Measurements from ENCODE around the gene PLOD1. TPM values are rescaled to one million over a fixed set of nuclear protein-coding genes. Genes with fewer than 3 reads are reported as not detected.

PLOD1 gene
- total RNA-seq, 1 experiment from 2014 or later = 35.9 TPM

DNA sequence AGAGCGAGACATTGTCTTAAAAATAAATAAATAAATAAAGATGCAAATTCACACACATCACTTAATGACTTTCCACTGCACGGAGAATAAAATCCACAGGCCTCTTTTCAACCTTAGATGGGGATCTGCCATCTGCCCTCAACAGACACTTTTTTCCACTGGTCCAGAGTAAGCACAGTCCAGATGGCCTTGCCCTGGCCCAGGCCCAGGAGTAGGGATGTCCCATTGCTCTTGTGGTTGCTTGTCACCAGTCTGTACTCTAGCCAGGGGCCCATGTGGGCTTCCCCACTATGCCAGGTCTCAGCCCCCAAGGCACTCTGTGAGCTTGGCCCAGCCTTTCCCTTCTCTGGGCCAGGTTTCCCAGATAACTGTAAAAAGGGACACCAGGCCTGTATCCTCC lies 17.4 kb downstream of the PLOD1 start:
- DNase-seq = no peak
- Histone ChIP-seq H3K36me3 (ENCODE audit: insufficient read depth, low read length) (peaks cover 19% of the 10 kb centered on the region), H3K4me2 (ENCODE audit: low read depth, low read length, poor library complexity, severe bottlenecking) (no peak overlapping the region), H3K9me3 (ENCODE audit: low read length) (peaks cover 2% of the 10 kb centered on the region; the same call in 1 of the 2 replicates), H3K79me2 (ENCODE audit: low read length) (no peaks in the 10 kb centered on the region), H4K20me1 (ENCODE audit: insufficient read depth, low read depth, low read length) (no peaks in the 10 kb centered on the region), H2AFZ (ENCODE audit: low read length) (no peak overlapping the region), H3K9me2 (replicated peaks; ENCODE audit: insufficient read depth, low read length) (no peaks in the 10 kb centered on the region), H3K27ac (ENCODE audit: low read length) (no peak overlapping the region), H3K4me3 (ENCODE audit: low read length) (no peak overlapping the region), H3K4me1 (ENCODE audit: low read length) (no peaks in the 10 kb centered on the region), H3K9ac (ENCODE audit: low read length) (no peak overlapping the region), H3K27me3 (ENCODE audit: low read length) (no peaks in the 10 kb centered on the region)

DNA sequence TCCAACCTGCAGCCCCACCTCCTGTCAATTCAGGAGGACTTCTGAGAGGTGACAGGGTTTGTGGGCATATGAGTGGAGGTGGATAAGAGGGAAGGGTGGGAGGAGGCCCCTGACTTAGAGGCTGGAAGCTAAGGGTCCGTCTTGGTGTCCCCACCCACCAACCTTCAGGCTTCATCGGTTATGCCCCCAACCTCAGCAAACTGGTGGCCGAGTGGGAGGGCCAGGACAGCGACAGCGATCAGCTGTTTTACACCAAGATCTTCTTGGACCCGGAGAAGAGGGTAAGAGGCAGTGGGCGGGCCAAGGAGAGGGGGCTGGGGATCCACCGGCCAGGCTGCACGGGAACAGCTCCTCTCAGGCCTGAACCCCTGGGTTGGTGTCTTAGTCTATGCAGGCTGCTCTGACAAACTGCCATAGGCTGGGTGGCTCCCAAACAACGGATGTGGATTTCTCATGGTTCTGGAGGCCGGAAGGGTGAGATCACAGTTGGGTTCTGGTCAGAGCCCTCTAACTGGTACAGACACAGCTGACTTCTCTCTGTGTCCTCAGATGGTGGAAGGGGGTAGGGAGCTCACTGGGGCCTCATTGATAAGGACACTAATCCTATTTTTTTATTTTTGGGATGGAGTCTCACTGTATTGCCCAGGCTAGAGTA lies 18.1 kb downstream of the PLOD1 start:
- H3K4me3 ChIP-seq (ENCODE audit: low read length) = no peak overlapping the region
- peaks cover 17% of the 10 kb centered on the region for H3K36me3 ChIP-seq (ENCODE audit: insufficient read depth, low read length)
- H3K9ac ChIP-seq (ENCODE audit: low read length) = no peak overlapping the region
- H3K9me2 ChIP-seq (replicated peaks; ENCODE audit: insufficient read depth, low read length) = no peaks in the 10 kb centered on the region
- DNase-seq = no peak
- no peaks in the 10 kb centered on the region for H3K27me3 ChIP-seq (ENCODE audit: low read length)
- H3K9me3 ChIP-seq (ENCODE audit: low read length) = peaks cover 2% of the 10 kb centered on the region; the same call in 1 of the 2 replicates
- no peak overlapping the region for H3K4me2 ChIP-seq (ENCODE audit: low read depth, low read length, poor library complexity, severe bottlenecking)
- no peak overlapping the region for H2AFZ ChIP-seq (ENCODE audit: low read length)
- H4K20me1 ChIP-seq (ENCODE audit: insufficient read depth, low read depth, low read length) = no peaks in the 10 kb centered on the region
- H3K27ac ChIP-seq (ENCODE audit: low read length) = no peak overlapping the region
- no peaks in the 10 kb centered on the region for H3K79me2 ChIP-seq (ENCODE audit: low read length)
- H3K4me1 ChIP-seq (ENCODE audit: low read length) = no peaks in the 10 kb centered on the region

DNA sequence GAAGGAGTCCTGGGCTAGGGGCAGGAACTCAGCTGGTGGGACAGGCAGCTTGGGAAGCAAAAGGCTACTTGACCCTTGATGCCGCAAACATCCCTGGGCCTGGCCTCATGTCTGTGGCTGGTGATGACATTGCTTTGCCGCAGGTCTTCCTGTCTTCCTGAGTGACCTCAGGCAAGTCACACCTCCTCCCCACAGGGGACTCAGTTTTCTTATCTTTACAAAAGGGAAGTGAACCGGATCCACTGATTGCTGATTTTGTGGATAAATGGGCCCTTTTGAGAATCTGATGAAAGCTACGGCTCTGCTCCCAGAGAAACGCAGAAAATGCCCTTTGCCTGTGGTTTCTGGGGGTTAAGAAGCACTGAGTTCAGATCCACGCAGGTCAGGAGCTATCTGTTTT lies 20.7 kb downstream of the PLOD1 start:
- Histone ChIP-seq H3K4me2 (ENCODE audit: low read depth, low read length, poor library complexity, severe bottlenecking) (no peak overlapping the region), H3K27ac (ENCODE audit: low read length) (no peak overlapping the region), H3K4me1 (ENCODE audit: low read length) (no peaks in the 10 kb centered on the region; the same call in 1 of the 2 replicates), H3K9me2 (replicated peaks; ENCODE audit: insufficient read depth, low read length) (no peaks in the 10 kb centered on the region), H3K9me3 (ENCODE audit: low read length) (no peaks in the 10 kb centered on the region), H4K20me1 (ENCODE audit: insufficient read depth, low read depth, low read length) (no peaks in the 10 kb centered on the region), H3K27me3 (ENCODE audit: low read length) (no peaks in the 10 kb centered on the region), H3K36me3 (ENCODE audit: insufficient read depth, low read length) (0 out of 2 replicates have a peak, but pooled peaks cover 4% of the 10 kb centered on the region), H3K9ac (ENCODE audit: low read length) (no peak overlapping the region), H2AFZ (ENCODE audit: low read length) (no peak overlapping the region), H3K4me3 (ENCODE audit: low read length) (no peak overlapping the region), H3K79me2 (ENCODE audit: low read length) (no peaks in the 10 kb centered on the region)
- no peak for DNase-seq

DNA sequence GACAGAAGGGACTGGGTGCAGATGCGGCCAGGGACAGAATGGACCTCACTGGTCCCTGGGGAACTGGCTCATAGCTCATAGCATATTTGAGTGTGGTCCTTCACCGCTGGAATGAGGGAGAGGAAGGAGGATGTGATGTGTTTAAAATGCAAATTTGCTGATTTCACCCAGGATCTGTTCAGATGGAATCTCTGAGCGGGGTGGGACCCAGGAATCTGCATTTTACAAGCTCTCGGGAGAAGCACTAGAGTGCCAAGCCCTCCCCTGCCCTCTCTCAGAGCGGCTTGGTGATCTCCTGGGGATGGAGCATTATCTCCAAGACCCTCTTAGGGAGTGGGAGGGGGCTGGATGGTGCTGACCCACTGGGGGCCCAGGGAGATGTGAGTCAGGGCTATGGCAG lies 22.9 kb downstream of the PLOD1 start:
- Histone ChIP-seq H3K4me3 (ENCODE audit: low read length) (no peak overlapping the region), H2AFZ (ENCODE audit: low read length) (no peak overlapping the region), H3K27ac (ENCODE audit: low read length) (no peak overlapping the region), H3K9me2 (replicated peaks; ENCODE audit: insufficient read depth, low read length) (no peaks in the 10 kb centered on the region), H3K79me2 (ENCODE audit: low read length) (no peaks in the 10 kb centered on the region), H3K9me3 (ENCODE audit: low read length) (no peaks in the 10 kb centered on the region), H3K9ac (ENCODE audit: low read length) (no peak overlapping the region), H3K27me3 (ENCODE audit: low read length) (no peaks in the 10 kb centered on the region), H3K36me3 (ENCODE audit: insufficient read depth, low read length) (0 out of 2 replicates have a peak, but pooled peaks cover 4% of the 10 kb centered on the region), H4K20me1 (ENCODE audit: insufficient read depth, low read depth, low read length) (no peaks in the 10 kb centered on the region), H3K4me2 (ENCODE audit: low read depth, low read length, poor library complexity, severe bottlenecking) (no peak overlapping the region), H3K4me1 (ENCODE audit: low read length) (peaks cover 3% of the 10 kb centered on the region; the same call in 1 of the 2 replicates)
- no peak for DNase-seq

DNA sequence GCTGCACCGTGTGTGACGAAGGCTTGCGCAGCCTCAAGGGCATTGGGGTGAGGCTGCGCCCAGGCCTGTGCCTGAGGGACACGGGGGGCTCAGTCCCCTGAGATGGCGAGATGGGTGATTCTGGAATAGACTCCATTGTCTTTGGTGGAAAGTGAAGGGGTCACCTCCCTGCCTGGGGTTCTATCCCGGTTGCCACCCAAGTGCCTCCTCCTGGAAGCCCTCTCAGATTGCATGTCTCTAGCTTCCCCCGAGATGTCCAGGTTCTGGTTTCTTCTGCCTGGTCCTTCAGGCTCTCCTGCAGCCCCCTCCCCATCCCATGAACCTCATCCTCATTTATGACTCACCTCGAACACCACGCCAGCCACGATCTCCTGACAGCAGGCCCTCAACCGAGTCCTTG lies 23.4 kb downstream of the PLOD1 start:
- H3K4me1 ChIP-seq (ENCODE audit: low read length) = peaks cover 3% of the 10 kb centered on the region; the same call in 1 of the 2 replicates
- no peak overlapping the region for H3K4me2 ChIP-seq (ENCODE audit: low read depth, low read length, poor library complexity, severe bottlenecking)
- no peak overlapping the region for H3K4me3 ChIP-seq (ENCODE audit: low read length)
- no peaks in the 10 kb centered on the region for H3K9me3 ChIP-seq (ENCODE audit: low read length)
- H3K9me2 ChIP-seq (replicated peaks; ENCODE audit: insufficient read depth, low read length) = no peaks in the 10 kb centered on the region
- H2AFZ ChIP-seq (ENCODE audit: low read length) = no peak overlapping the region
- H4K20me1 ChIP-seq (ENCODE audit: insufficient read depth, low read depth, low read length) = no peaks in the 10 kb centered on the region
- no peak overlapping the region for H3K9ac ChIP-seq (ENCODE audit: low read length)
- no peaks in the 10 kb centered on the region for H3K79me2 ChIP-seq (ENCODE audit: low read length)
- H3K27ac ChIP-seq (ENCODE audit: low read length) = no peak overlapping the region
- H3K27me3 ChIP-seq (ENCODE audit: low read length) = no peaks in the 10 kb centered on the region
- H3K36me3 ChIP-seq (ENCODE audit: insufficient read depth, low read length) = 0 out of 2 replicates have a peak, but pooled peaks cover 4% of the 10 kb centered on the region
- no peak for DNase-seq

DNA sequence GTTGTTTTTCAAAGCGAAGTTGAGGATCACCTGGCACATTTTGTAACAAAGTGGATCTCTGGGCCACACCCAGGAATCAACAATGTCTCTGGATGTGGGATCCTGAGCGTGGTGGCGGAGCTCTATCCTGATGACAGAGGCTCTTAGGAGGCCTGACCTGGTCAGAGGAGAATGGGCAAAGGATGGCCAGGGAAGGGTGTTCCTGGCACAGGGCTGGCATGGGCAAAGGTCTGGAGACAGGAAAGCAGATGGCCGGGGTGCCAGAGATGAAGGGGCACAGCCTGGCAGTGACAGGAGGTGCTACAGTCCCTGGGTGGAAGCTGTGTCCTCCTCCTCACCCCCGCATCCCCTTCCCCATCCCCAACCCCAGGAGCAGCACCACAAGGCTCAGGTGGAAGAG lies 25.8 kb downstream of the PLOD1 start:
- H3K79me2 ChIP-seq (ENCODE audit: low read length) = no peaks in the 10 kb centered on the region
- H3K4me2 ChIP-seq (ENCODE audit: low read depth, low read length, poor library complexity, severe bottlenecking) = no peak overlapping the region
- no peaks in the 10 kb centered on the region for H4K20me1 ChIP-seq (ENCODE audit: insufficient read depth, low read depth, low read length)
- no peak overlapping the region for H3K27ac ChIP-seq (ENCODE audit: low read length)
- no peaks in the 10 kb centered on the region for H3K9me2 ChIP-seq (replicated peaks; ENCODE audit: insufficient read depth, low read length)
- H3K9ac ChIP-seq (ENCODE audit: low read length) = no peak overlapping the region
- H3K4me3 ChIP-seq (ENCODE audit: low read length) = no peak overlapping the region
- no peaks in the 10 kb centered on the region for H3K27me3 ChIP-seq (ENCODE audit: low read length)
- no peak overlapping the region for H2AFZ ChIP-seq (ENCODE audit: low read length)
- DNase-seq = no peak
- H3K9me3 ChIP-seq (ENCODE audit: low read length) = no peaks in the 10 kb centered on the region
- peaks cover 3% of the 10 kb centered on the region; the same call in 1 of the 2 replicates for H3K4me1 ChIP-seq (ENCODE audit: low read length)
- no peaks in the 10 kb centered on the region for H3K36me3 ChIP-seq (ENCODE audit: insufficient read depth, low read length)

DNA sequence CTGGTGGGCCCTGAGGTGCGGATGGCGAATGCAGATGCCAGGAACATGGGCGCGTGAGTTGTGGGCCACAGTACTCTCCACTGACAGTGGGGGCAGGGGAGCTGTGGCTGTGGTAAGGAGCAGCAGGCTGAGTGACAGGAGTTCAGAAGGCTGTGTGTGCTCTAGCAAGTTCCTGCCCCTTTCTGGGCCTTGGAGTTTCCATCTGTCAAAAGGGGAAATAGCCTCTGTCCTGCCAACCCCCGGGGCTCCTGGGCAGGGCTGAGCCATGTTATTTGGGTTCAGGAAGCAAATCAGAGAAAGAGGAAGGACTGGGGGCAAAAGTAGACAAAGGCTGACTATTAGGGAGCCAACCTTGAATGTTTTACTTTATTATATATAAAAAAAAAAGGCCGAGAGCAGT lies 26.2 kb downstream of the PLOD1 start:
- no peaks in the 10 kb centered on the region for H3K9me2 ChIP-seq (replicated peaks; ENCODE audit: insufficient read depth, low read length)
- no peak overlapping the region for H3K4me3 ChIP-seq (ENCODE audit: low read length)
- no peaks in the 10 kb centered on the region for H3K79me2 ChIP-seq (ENCODE audit: low read length)
- DNase-seq = peak; percentile 58
- peaks cover 3% of the 10 kb centered on the region; the same call in 1 of the 2 replicates for H3K4me1 ChIP-seq (ENCODE audit: low read length)
- H3K27me3 ChIP-seq (ENCODE audit: low read length) = no peaks in the 10 kb centered on the region
- no peak overlapping the region for H3K9ac ChIP-seq (ENCODE audit: low read length)
- H4K20me1 ChIP-seq (ENCODE audit: insufficient read depth, low read depth, low read length) = no peaks in the 10 kb centered on the region
- no peak overlapping the region for H2AFZ ChIP-seq (ENCODE audit: low read length)
- H3K36me3 ChIP-seq (ENCODE audit: insufficient read depth, low read length) = peaks cover 1% of the 10 kb centered on the region; the same call in 1 of the 2 replicates
- H3K4me2 ChIP-seq (ENCODE audit: low read depth, low read length, poor library complexity, severe bottlenecking) = no peak overlapping the region
- no peak overlapping the region for H3K27ac ChIP-seq (ENCODE audit: low read length)
- H3K9me3 ChIP-seq (ENCODE audit: low read length) = no peaks in the 10 kb centered on the region

DNA sequence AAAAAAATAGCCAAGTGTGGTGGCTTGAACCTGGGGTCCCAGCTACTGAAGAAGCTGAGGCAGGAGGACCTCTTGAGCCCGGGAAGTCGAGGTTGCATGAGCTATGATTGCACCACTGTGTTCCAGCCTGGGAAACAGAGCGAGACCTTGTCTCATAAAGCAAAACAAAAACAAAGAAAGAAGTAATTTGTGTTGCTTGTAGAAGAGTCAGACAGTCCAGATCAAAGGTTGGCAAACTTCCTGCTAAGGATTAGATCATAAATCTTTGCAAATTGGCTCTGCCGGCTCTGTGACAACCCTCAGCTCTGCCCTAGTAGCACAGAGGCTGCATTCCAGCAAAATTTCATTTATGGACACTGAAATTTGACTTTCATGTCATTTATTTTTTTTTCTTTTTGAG lies 26.7 kb downstream of the PLOD1 start:
- H3K4me2 ChIP-seq (ENCODE audit: low read depth, low read length, poor library complexity, severe bottlenecking) = no peak overlapping the region
- peaks cover 4% of the 10 kb centered on the region; the same call in 1 of the 2 replicates for H3K36me3 ChIP-seq (ENCODE audit: insufficient read depth, low read length)
- H2AFZ ChIP-seq (ENCODE audit: low read length) = no peak overlapping the region
- no peaks in the 10 kb centered on the region for H3K79me2 ChIP-seq (ENCODE audit: low read length)
- no peaks in the 10 kb centered on the region for H4K20me1 ChIP-seq (ENCODE audit: insufficient read depth, low read depth, low read length)
- no peak overlapping the region for H3K9ac ChIP-seq (ENCODE audit: low read length)
- peaks cover 3% of the 10 kb centered on the region; the same call in 1 of the 2 replicates for H3K4me1 ChIP-seq (ENCODE audit: low read length)
- H3K9me3 ChIP-seq (ENCODE audit: low read length) = no peaks in the 10 kb centered on the region
- no peaks in the 10 kb centered on the region for H3K9me2 ChIP-seq (replicated peaks; ENCODE audit: insufficient read depth, low read length)
- no peak overlapping the region for H3K4me3 ChIP-seq (ENCODE audit: low read length)
- H3K27me3 ChIP-seq (ENCODE audit: low read length) = no peaks in the 10 kb centered on the region
- no peak overlapping the region for H3K27ac ChIP-seq (ENCODE audit: low read length)
- DNase-seq = no peak

All from Karpas-422 (cell line).